IMR-90 (cell line): ENCODE data around the gene ADCY4. TPM values are rescaled to one million over a fixed set of nuclear protein-coding genes. Genes with fewer than 3 reads are reported as not detected.

Experiments used
- ATAC-seq: fragments of 200-7000 bp; cut with Tn5 transposase; 2 replicates; pipeline ENCODE4 v1.9.1; 2020; ENCODE audit warnings: low read depth, mild to moderate bottlenecking, moderate library complexity
- BruUV-seq: library from RNA; stranded (reverse); fragments of 400-500 nt; replicated peaks from 2 replicates; lab custom pipeline; 2021; lab: Mats Ljungman, UMichigan
- CTCF ChIA-PET: fragments of 300-600 bp; formaldehyde crosslinking; extraction: SDS; loops from one replicate; lab custom pipeline; 2021; ENCODE audit warnings: antibody characterized with exemption; lab: Yijun Ruan, JAX
- POLR2A ChIA-PET: fragments of 300-600 bp; sonication (Branson Sonifier 250); formaldehyde crosslinking; loops from one replicate; lab custom pipeline; 2022; ENCODE audit warnings: antibody characterized with exemption; ENCODE audit not compliant: unreplicated experiment; lab: Charles Lee
- DNase-seq: peaks from one replicate; pipeline ENCODE4 v3.0.0; 2013
- H2AFZ ChIP-seq: replicated peaks from 2 replicates; pipeline ENCODE3; 2013; ENCODE audit warnings: low read length, mild to moderate bottlenecking; ENCODE audit not compliant: poor library complexity
- H2AK5ac ChIP-seq: 2 replicates; pipeline ENCODE4 v1.6.1; 2013; ENCODE audit warnings: low read depth, low read length, inconsistent platforms
- H2AK9ac ChIP-seq: replicated peaks from 2 replicates; pipeline ENCODE3; 2013; ENCODE audit warnings: mild to moderate bottlenecking, low read depth, low read length, moderate library complexity; ENCODE audit not compliant: poor library complexity
- H2BK120ac ChIP-seq: 2 replicates; pipeline ENCODE4 v1.6.1; 2013; ENCODE audit warnings: low read depth, low read length, inconsistent platforms
- H2BK15ac ChIP-seq: 3 replicates; pipeline ENCODE4 v1.6.1; 2013; ENCODE audit warnings: low read depth, low read length, inconsistent platforms
- H2BK20ac ChIP-seq: 2 replicates; pipeline ENCODE4 v1.6.1; 2013; ENCODE audit warnings: low read depth, mild to moderate bottlenecking, inconsistent platforms, low read length, moderate library complexity
- H2BK5ac ChIP-seq: 2 replicates; pipeline ENCODE4 v1.6.1; 2013; ENCODE audit warnings: mild to moderate bottlenecking, low read depth, low read length, inconsistent platforms; ENCODE audit not compliant: poor library complexity, severe bottlenecking
- H3K14ac ChIP-seq: replicated peaks from 2 replicates; pipeline ENCODE4 v1.6.1; 2013; ENCODE audit warnings: low read depth, low read length, inconsistent platforms
- H3K18ac ChIP-seq: 2 replicates; pipeline ENCODE4 v1.6.1; 2013; ENCODE audit warnings: low read depth, low read length, control low read depth
- H3K23ac ChIP-seq: 2 replicates; pipeline ENCODE4 v1.6.1; 2013; ENCODE audit warnings: low read depth, low read length, inconsistent platforms
- H3K27ac ChIP-seq: 2 replicates; pipeline ENCODE4 v1.5.1; 2013; ENCODE audit warnings: mild to moderate bottlenecking, control low read depth, low read length; ENCODE audit not compliant: insufficient read depth
- H3K27me3 ChIP-seq: 2 replicates; pipeline ENCODE4 v1.6.1; 2013; ENCODE audit warnings: low read length; ENCODE audit not compliant: control insufficient read depth, insufficient read depth
- H3K36me3 ChIP-seq: 2 replicates; pipeline ENCODE4 v1.6.1; 2013; ENCODE audit warnings: low read length, mixed read lengths; ENCODE audit not compliant: control insufficient read depth, insufficient read depth
- H3K4ac ChIP-seq: 2 replicates; pipeline ENCODE4 v1.6.1; 2013; ENCODE audit warnings: low read depth, low read length, inconsistent platforms
- H3K4me1 ChIP-seq: 2 replicates; pipeline ENCODE4 v1.6.1; 2013; ENCODE audit warnings: low read length, mixed read lengths; ENCODE audit not compliant: control insufficient read depth, insufficient read depth
- H3K4me2 ChIP-seq: 2 replicates; pipeline ENCODE4 v1.6.1; 2013; ENCODE audit warnings: low read depth, mild to moderate bottlenecking, control low read depth, low read length, moderate library complexity
- H3K4me3 ChIP-seq: 2 replicates; pipeline ENCODE4 v1.5.1; 2013; ENCODE audit warnings: low read depth, mild to moderate bottlenecking, control low read depth, low read length, moderate library complexity; ENCODE audit not compliant: insufficient read depth
- H3K56ac ChIP-seq: 2 replicates; pipeline ENCODE4 v1.6.1; 2013; ENCODE audit warnings: low read length, inconsistent platforms; ENCODE audit not compliant: insufficient read depth; ENCODE audit errors: extremely low read depth
- H3K79me1 ChIP-seq, 2 experiments: 2 replicates each; pipeline ENCODE4 v1.6.1; 2013; ENCODE audit warnings: low read length in 2 of 2, inconsistent platforms in 1 of 2, low read depth in 1 of 2
- H3K9ac ChIP-seq: 2 replicates; pipeline ENCODE4 v1.6.1; 2013; ENCODE audit warnings: low read depth, low read length, control low read depth
- H3K9me1 ChIP-seq: 2 replicates; pipeline ENCODE4 v1.6.1; 2013; ENCODE audit warnings: low read length, inconsistent platforms; ENCODE audit not compliant: insufficient read depth
- H3K9me3 ChIP-seq: 2 replicates; pipeline ENCODE4 v1.6.1; 2013; ENCODE audit warnings: low read length; ENCODE audit not compliant: control insufficient read depth, insufficient read depth
- H4K20me1 ChIP-seq: 2 replicates; pipeline ENCODE4 v1.6.1; 2013; ENCODE audit warnings: low read length, inconsistent platforms; ENCODE audit not compliant: insufficient read depth
- H4K5ac ChIP-seq: 2 replicates; pipeline ENCODE4 v1.6.1; 2013; ENCODE audit warnings: mild to moderate bottlenecking, low read depth, low read length, control low read depth
- H4K8ac ChIP-seq, 2 experiments: 2 replicates each; pipeline ENCODE4 v1.6.1; 2013; ENCODE audit warnings: low read depth in 2 of 2, low read length in 2 of 2, control low read depth in 1 of 2, inconsistent platforms in 1 of 2
- H4K91ac ChIP-seq: 2 replicates; pipeline ENCODE4 v1.6.1; 2013; ENCODE audit warnings: low read depth, low read length, inconsistent platforms; ENCODE audit not compliant: insufficient read depth
- BHLHE40 ChIP-seq: fragments of 150-350 bp; IDR thresholded peaks from 2 replicates; pipeline ENCODE4 v1.6.1; 2016; ENCODE audit warnings: mild to moderate bottlenecking, low read depth, low read length
- CHD1 ChIP-seq: IDR thresholded peaks from 2 replicates; pipeline ENCODE4 v1.6.1; 2012; ENCODE audit warnings: low read depth, low read length, improper control_type of control experiment
- CTCF ChIP-seq: conservative IDR thresholded peaks from 2 replicates; pipeline ENCODE4 v1.5.1; 2012; ENCODE audit warnings: mild to moderate bottlenecking, low read depth, low read length, improper control_type of control experiment
- MAZ ChIP-seq: IDR thresholded peaks from 2 replicates; pipeline ENCODE4 v1.6.1; 2012; ENCODE audit warnings: low read depth, mild to moderate bottlenecking, low read length, improper control_type of control experiment, moderate library complexity, borderline replicate concordance
- NFE2L2 ChIP-seq: fragments of 150-350 bp; IDR thresholded peaks from 2 replicates; pipeline ENCODE4 v1.6.1; 2016; ENCODE audit warnings: low read depth, mild to moderate bottlenecking, low read length
- POLR2A ChIP-seq: IDR thresholded peaks from 2 replicates; pipeline ENCODE4 v1.6.1; 2012; ENCODE audit warnings: mild to moderate bottlenecking, low read depth, low read length
- RAD21 ChIP-seq: IDR thresholded peaks from 2 replicates; pipeline ENCODE4 v1.6.1; 2012; ENCODE audit warnings: low read length, improper control_type of control experiment
- RCOR1 ChIP-seq: IDR thresholded peaks from 2 replicates; pipeline ENCODE4 v1.6.1; 2012; ENCODE audit warnings: mild to moderate bottlenecking, low read length, improper control_type of control experiment; ENCODE audit not compliant: insufficient replicate concordance
- RFX5 ChIP-seq: IDR thresholded peaks from 2 replicates; pipeline ENCODE4 v1.8.0; 2012; ENCODE audit warnings: low read depth, mild to moderate bottlenecking, low read length, moderate library complexity
- WGBS, 2 experiments: methylation state at CpG; one replicate each; pipeline versions ENCODE4 v1.1.5 to v1.1.7; 2013; ENCODE audit warnings: missing lambda C conversion rate in 2 of 2; ENCODE audit not compliant: insufficient read length in 1 of 2; ENCODE audit errors: extremely low coverage in 2 of 2; 5-methylcytosine and 5-hydroxymethylcytosine counted together
- dilution Hi-C: fragments of 300-500 bp; cut with HindIII; formaldehyde crosslinking; loops from one replicate; pipeline ENCODE4 v1.14.3; 2018; ENCODE audit warnings: low sequenced_read_pairs; ENCODE audit not compliant: unreplicated experiment
- in situ Hi-C: fragments of 300-500 bp; cut with MboI; formaldehyde crosslinking; loops from 3 replicates; pipeline ENCODE4 v1.14.3; 2019; ENCODE audit warnings: low sequenced_read_pairs, inconsistent platforms, mixed read lengths
- intact Hi-C: fragments of 100-400 bp; cut with micrococcal nuclease; formaldehyde crosslinking; loops from 2 replicates; pipeline ENCODE4 v1.10.0; 2022
- polyA plus RNA-seq, 3 experiments: library from polyadenylated mRNA; depleted of rRNA; stranded (reverse); fragments of >200 nt; gene quantifications; 2 replicates each; pipeline ENCODE4 v1.2.3, GENCODE V29; 2012; ENCODE audit warnings: low replicate concordance in 1 of 3
- total RNA-seq: library from RNA; depleted of rRNA; stranded (reverse); fragments of >200 nt; gene quantifications from 2 replicates; pipeline ENCODE4 v1.2.3, GENCODE V29; 2012
- TF ChIP-seq, protein P1 (sequence below): fragments of 150-350 bp; IDR thresholded peaks from 2 replicates; pipeline ENCODE4 v1.6.1; 2016; ENCODE audit warnings: low read depth, mild to moderate bottlenecking, low read length, moderate library complexity, borderline replicate concordance

Gene ADCY4
- total and polyA plus RNA-seq, 2 of the 4 experiments (the other 2 are of a cell fraction), result not detected

DNA sequence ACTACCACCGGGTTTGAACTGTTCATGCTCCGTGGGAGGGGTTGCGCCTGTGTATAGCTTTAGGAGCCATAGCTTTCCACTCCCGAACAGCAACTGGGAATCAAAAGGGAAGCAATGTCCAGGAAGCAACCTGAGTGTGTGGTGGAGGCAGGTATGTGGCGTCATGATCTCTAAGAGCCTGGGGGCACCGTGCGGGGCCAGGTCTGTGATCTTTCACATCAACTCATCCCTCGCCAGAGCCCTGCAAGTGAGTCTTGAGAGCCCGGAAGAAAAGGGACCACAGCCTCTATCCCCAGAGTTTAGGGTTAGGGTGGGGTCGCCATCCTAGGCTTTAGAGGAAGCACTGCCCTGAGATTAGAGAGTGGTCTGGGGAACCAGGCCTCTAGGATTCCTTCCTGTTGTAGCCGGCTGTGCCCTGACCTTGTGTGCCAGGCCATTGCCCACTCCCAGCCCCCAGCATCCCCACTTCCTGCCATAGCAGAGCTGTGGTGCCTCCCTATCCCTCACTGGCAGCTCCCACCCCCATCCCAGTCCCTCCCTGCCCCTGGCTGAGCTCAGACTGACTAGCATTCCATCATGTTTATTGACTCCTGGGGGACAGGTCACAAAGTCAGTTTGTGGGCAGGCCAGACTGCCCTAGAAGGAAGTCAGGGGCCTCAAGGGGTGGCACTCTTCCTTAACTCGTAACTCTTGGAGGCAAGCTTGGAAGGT lies 745 bp upstream of the ADCY4 start:
- no TSS peak for BruUV-seq

More for the DNA sequence above, 745 bp upstream of the ADCY4 start:
- ATAC-seq (no peak), DNase-seq (no peak)
- Histone ChIP-seq H4K8ac (no peak overlapping the region), H3K36me3 (no peaks in the 10 kb centered on the region), H2BK15ac (no peak overlapping the region), H2BK20ac (no peak overlapping the region), H4K91ac (no peak overlapping the region), H2AFZ (no peak overlapping the region), H3K56ac (no peak overlapping the region), H3K4me3 (no peak overlapping the region), H2AK9ac (no peak overlapping the region), H3K4me1 (peaks cover 3% of the 10 kb centered on the region; the same call in 1 of the 2 replicates), H3K27me3 (peaks cover 75% of the 10 kb centered on the region), H3K9me1 (no peaks in the 10 kb centered on the region), H3K4me2 (no peak overlapping the region), H3K18ac (no peak overlapping the region), H4K5ac (no peak overlapping the region), H3K27ac (no peak overlapping the region), H3K14ac (no peak overlapping the region), H3K23ac (no peak overlapping the region), H2BK120ac (no peak overlapping the region), H2AK5ac (0 out of 2 replicates have a peak overlapping the region, but pooled peaks have one; percentile 16), H2BK5ac (no peak overlapping the region), H3K9ac (no peak overlapping the region), H3K4ac (no peak overlapping the region), H3K79me1 (no peaks in the 10 kb centered on the region), H3K9me3 (no peaks in the 10 kb centered on the region; the same call in 1 of the 2 replicates), H4K20me1 (no peaks in the 10 kb centered on the region)
- TF ChIP-seq, protein P1, sequence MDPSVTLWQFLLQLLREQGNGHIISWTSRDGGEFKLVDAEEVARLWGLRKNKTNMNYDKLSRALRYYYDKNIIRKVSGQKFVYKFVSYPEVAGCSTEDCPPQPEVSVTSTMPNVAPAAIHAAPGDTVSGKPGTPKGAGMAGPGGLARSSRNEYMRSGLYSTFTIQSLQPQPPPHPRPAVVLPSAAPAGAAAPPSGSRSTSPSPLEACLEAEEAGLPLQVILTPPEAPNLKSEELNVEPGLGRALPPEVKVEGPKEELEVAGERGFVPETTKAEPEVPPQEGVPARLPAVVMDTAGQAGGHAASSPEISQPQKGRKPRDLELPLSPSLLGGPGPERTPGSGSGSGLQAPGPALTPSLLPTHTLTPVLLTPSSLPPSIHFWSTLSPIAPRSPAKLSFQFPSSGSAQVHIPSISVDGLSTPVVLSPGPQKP, result no peak
- no peak for TF ChIP-seq RAD21
- no peak for TF ChIP-seq BHLHE40
- no peak for TF ChIP-seq RFX5
- no peak for TF ChIP-seq MAZ
- no peak for TF ChIP-seq RCOR1
- no peak for TF ChIP-seq CHD1
- no peak for TF ChIP-seq POLR2A
- no peak for TF ChIP-seq NFE2L2
- no peak for TF ChIP-seq CTCF
- intact Hi-C loops, result no loop called here
- in situ Hi-C loops, result no loop called here
- WGBS, 2 experiments, result no CpG with 5 or more reads among the region's 12 CpGs
- dilution Hi-C loops, result no loop called here
- ChIA-PET CTCF (interaction anchor here (0.9 to 1.0 kb wide), 2 partner anchors 96 kb away, joined by 3 read pairs; no protein-coding TSS in a partner anchor), POLR2A (interaction anchor here (0.6 kb wide), 1 partner anchor 99 kb away, joined by 3 read pairs; no protein-coding TSS in a partner anchor)
